ENCODE measurements around the gene CNTN6. TPM values are rescaled to one million over a fixed set of nuclear protein-coding genes. Genes with fewer than 3 reads are reported as not detected.

The CNTN6 gene
- total RNA-seq, 1 experiment from 2014 or later, result not detected

DNA sequence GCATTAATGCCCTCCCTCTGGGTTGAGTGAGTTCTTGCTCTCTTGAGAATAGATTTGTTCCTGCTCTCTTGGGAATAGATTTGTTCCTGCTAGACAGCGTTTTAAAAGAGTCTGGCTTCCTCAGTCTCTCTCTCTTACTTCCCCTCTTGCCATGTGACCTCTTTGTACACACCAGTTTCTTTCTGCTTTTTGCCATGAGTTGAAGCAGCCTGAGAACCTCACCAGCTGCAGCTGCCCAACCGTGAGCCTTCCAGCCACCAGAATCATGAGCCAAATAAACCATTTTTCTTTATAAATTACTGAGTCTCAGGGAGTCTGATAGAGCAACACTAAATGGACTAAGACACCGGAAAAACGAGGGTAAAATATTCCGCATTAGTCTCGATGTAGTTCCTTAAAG is 253.6 kb downstream of the CNTN6 start:
- Histone ChIP-seq H3K9me3 (ENCODE audit: control insufficient read depth, low read depth, low read length) (no peaks in the 10 kb centered on the region), H3K27me3 (ENCODE audit: insufficient read depth, low read length) (no peaks in the 10 kb centered on the region), H2BK12ac (ENCODE audit: insufficient read length, low read depth, low read length) (no peak overlapping the region), H2BK20ac (ENCODE audit: low read depth, low read length, poor library complexity, severe bottlenecking) (no peak overlapping the region), H3K4me2 (ENCODE audit: insufficient read depth, insufficient read length, low read length) (no peak overlapping the region), H3K18ac (ENCODE audit: insufficient read length, low read depth, low read length) (no peak overlapping the region), H4K20me1 (ENCODE audit: control insufficient read depth, insufficient read depth, insufficient read length) (no peaks in the 10 kb centered on the region), H4K91ac (ENCODE audit: insufficient read length, low read depth, low read length) (no peak overlapping the region), H3K23ac (ENCODE audit: insufficient read length, low read depth, low read length) (no peak overlapping the region), H2AFZ (ENCODE audit: low read length) (no peak overlapping the region), H3K4ac (ENCODE audit: low read depth, low read length) (no peak overlapping the region), H4K8ac (replicated peaks; ENCODE audit: insufficient read length, low read depth, low read length) (no peak overlapping the region), H2BK120ac (ENCODE audit: low read depth, low read length, poor library complexity, severe bottlenecking) (no peak overlapping the region), H3K56ac (ENCODE audit: insufficient read length, low read depth, low read length) (no peak overlapping the region), H2BK5ac (ENCODE audit: insufficient read length, low read length) (no peak overlapping the region), H2BK15ac (ENCODE audit: low read depth, low read length) (no peak overlapping the region), H3K79me1 (ENCODE audit: insufficient read depth, low read depth, low read length, poor library complexity, severe bottlenecking) (no peaks in the 10 kb centered on the region), H3K23me2 (ENCODE audit: insufficient read length, low read depth, low read length, poor library complexity, severe bottlenecking) (no peaks in the 10 kb centered on the region), H3K27ac (ENCODE audit: insufficient read length, low read depth, low read length) (no peak overlapping the region), H3K9ac (ENCODE audit: extremely low read depth, insufficient read length, low read length) (no peak overlapping the region), H2AK5ac (ENCODE audit: insufficient read length, low read length) (no peak overlapping the region), H4K5ac (ENCODE audit: insufficient read length, low read depth, low read length) (no peak overlapping the region), H3K4me1 (ENCODE audit: insufficient read depth, low read length) (no peaks in the 10 kb centered on the region), H3K14ac (ENCODE audit: insufficient read depth, low read length) (no peak overlapping the region), H3T11ph (ENCODE audit: low read length) (no peak overlapping the region), H3K79me2 (ENCODE audit: insufficient read depth, low read length) (no peaks in the 10 kb centered on the region)
- no CpG with 5 or more reads among the region's 6 CpGs for WGBS (ENCODE audit: extremely low coverage, insufficient read length, low lambda C conversion rate)
- no peaks in the 10 kb centered on the region for H3K27me3 Mint-ChIP-seq (ENCODE audit: low read depth)
- H3K4me3 Mint-ChIP-seq, result no peak overlapping the region
- peaks cover 5 to 6% of the 10 kb centered on the region in 2 experiments for H3K4me1 Mint-ChIP-seq
- DNase-seq, result no peak
- H3K9me3 Mint-ChIP-seq, result peaks cover 0 to 5% of the 10 kb centered on the region in 2 experiments; a peak in 3 of 5 replicates
- no peak overlapping the region; a peak in 1 of 7 replicates for H3K27ac Mint-ChIP-seq
- TF ChIP-seq, protein P1, sequence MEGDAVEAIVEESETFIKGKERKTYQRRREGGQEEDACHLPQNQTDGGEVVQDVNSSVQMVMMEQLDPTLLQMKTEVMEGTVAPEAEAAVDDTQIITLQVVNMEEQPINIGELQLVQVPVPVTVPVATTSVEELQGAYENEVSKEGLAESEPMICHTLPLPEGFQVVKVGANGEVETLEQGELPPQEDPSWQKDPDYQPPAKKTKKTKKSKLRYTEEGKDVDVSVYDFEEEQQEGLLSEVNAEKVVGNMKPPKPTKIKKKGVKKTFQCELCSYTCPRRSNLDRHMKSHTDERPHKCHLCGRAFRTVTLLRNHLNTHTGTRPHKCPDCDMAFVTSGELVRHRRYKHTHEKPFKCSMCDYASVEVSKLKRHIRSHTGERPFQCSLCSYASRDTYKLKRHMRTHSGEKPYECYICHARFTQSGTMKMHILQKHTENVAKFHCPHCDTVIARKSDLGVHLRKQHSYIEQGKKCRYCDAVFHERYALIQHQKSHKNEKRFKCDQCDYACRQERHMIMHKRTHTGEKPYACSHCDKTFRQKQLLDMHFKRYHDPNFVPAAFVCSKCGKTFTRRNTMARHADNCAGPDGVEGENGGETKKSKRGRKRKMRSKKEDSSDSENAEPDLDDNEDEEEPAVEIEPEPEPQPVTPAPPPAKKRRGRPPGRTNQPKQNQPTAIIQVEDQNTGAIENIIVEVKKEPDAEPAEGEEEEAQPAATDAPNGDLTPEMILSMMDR (conservative IDR thresholded peaks at IDR 0.05), result no peak
- no peaks in the 10 kb centered on the region; a peak in 2 of 7 replicates for H3K36me3 Mint-ChIP-seq (ENCODE audit: insufficient read depth in 1 of 3, low read depth in 3 of 3)
